CD8-positive, alpha-beta memory T cell (primary cell): ENCODE measurements around the gene MARCHF10. TPM values are rescaled to one million over a fixed set of nuclear protein-coding genes. Genes with fewer than 3 reads are reported as not detected.

ENCODE experiments used
- CTCF ChIA-PET: fragments of 350-600 bp; sonication (Branson Sonifier 250); formaldehyde crosslinking; loops from one replicate; lab custom pipeline; 2021; ENCODE audit warnings: antibody characterized with exemption; lab: Charles Lee
- POLR2A ChIA-PET: fragments of 350-600 bp; sonication (Branson Sonifier 250); formaldehyde crosslinking; loops from one replicate; lab custom pipeline; 2021; ENCODE audit warnings: antibody characterized with exemption; lab: Charles Lee
- DNase-seq, 5 donors: peaks; one replicate each; pipeline versions ENCODE4 v3.0.0 to v3.0.0-alpha.2; 2020 to 2022; ENCODE audit warnings: mixed read lengths in 1 of 5
- H3K27ac ChIP-seq: one replicate; pipeline ENCODE4 v1.7.0; 2013; ENCODE audit warnings: low read depth, mild to moderate bottlenecking, low read length, moderate library complexity
- H3K27me3 ChIP-seq: 2 replicates; pipeline ENCODE4 v1.7.0; 2013; ENCODE audit warnings: low read length, mild to moderate bottlenecking; ENCODE audit not compliant: insufficient read depth, poor library complexity, severe bottlenecking
- H3K36me3 ChIP-seq: 2 replicates; pipeline ENCODE4 v1.7.0; 2013; ENCODE audit warnings: mild to moderate bottlenecking, low read length, moderate library complexity; ENCODE audit not compliant: insufficient read depth
- H3K4me1 ChIP-seq: 2 replicates; pipeline ENCODE4 v1.7.0; 2013; ENCODE audit warnings: mild to moderate bottlenecking, low read length, moderate library complexity; ENCODE audit not compliant: insufficient read depth
- H3K4me3 ChIP-seq: 2 replicates; pipeline ENCODE4 v1.7.0; 2013; ENCODE audit warnings: mild to moderate bottlenecking, low read length
- H3K9me3 ChIP-seq: 2 replicates; pipeline ENCODE4 v1.7.0; 2013; ENCODE audit warnings: mild to moderate bottlenecking, low read length
- H3K27ac Mint-ChIP-seq, 8 donors: one replicate each; pipeline ENCODE4 v1.8.0; 2020 to 2021; ENCODE audit warnings: mixed read lengths in 8 of 8, mild to moderate bottlenecking in 6 of 8, inconsistent platforms in 3 of 8, moderate library complexity in 3 of 8
- H3K27me3 Mint-ChIP-seq, 2 donors: one replicate each; pipeline ENCODE4 v1.8.0; 2020 to 2021; ENCODE audit warnings: mixed read lengths in 2 of 2, mild to moderate bottlenecking in 1 of 2, moderate library complexity in 1 of 2
- H3K36me3 Mint-ChIP-seq, 3 donors: one replicate each; pipeline ENCODE4 v1.8.0; 2020 to 2021; ENCODE audit warnings: mixed read lengths in 3 of 3, inconsistent platforms in 1 of 3, mild to moderate bottlenecking in 1 of 3
- H3K4me1 Mint-ChIP-seq, 3 donors: one replicate each; pipeline ENCODE4 v1.8.0; 2020 to 2021; ENCODE audit warnings: mixed read lengths in 3 of 3, inconsistent platforms in 1 of 3, mild to moderate bottlenecking in 1 of 3
- H3K4me3 Mint-ChIP-seq, 7 donors: one replicate each; pipeline ENCODE4 v1.8.0; 2020 to 2021; ENCODE audit warnings: mixed read lengths in 7 of 7, mild to moderate bottlenecking in 6 of 7, moderate library complexity in 4 of 7, inconsistent platforms in 2 of 7
- H3K9me3 Mint-ChIP-seq, 5 donors: one replicate each; pipeline ENCODE4 v1.8.0; 2020 to 2022; ENCODE audit warnings: mixed read lengths in 5 of 5, mild to moderate bottlenecking in 3 of 5, moderate library complexity in 2 of 5, inconsistent platforms in 1 of 5
- polyA plus RNA-seq: library from polyadenylated mRNA; unstranded; fragments of 300-500 nt; fragmentation: Illumina TruSeq; gene quantifications from one replicate; pipeline ENCODE4 v1.2.3, GENCODE V29; 2021
- total RNA-seq, 2 experiments: library from RNA; stranded (reverse); gene quantifications; one replicate each; pipeline ENCODE4 v1.2.3, GENCODE V29; 2021

Gene MARCHF10
- total and polyA plus RNA-seq, 3 experiments from 2014 or later = 0.86 TPM; not detected in 2

- no peak for DNase-seq
- H3K27ac ChIP-seq = no peak overlapping the region
- H3K4me3 Mint-ChIP-seq = no peak overlapping the region
- no peaks in the 10 kb centered on the region for H3K36me3 Mint-ChIP-seq
- no peaks in the 10 kb centered on the region for H3K9me3 ChIP-seq
- H3K4me1 ChIP-seq = no peaks in the 10 kb centered on the region
- H3K27me3 Mint-ChIP-seq = no peaks in the 10 kb centered on the region
- POLR2A ChIA-PET = no interaction called here
- H3K9me3 Mint-ChIP-seq = no peaks in the 10 kb centered on the region
- H3K36me3 ChIP-seq = no peaks in the 10 kb centered on the region
- H3K27me3 ChIP-seq = no peaks in the 10 kb centered on the region
- CTCF ChIA-PET = no interaction called here
- H3K4me3 ChIP-seq = no peak overlapping the region
- H3K27ac Mint-ChIP-seq = peak overlapping the region in 2 of 8 donors; percentile 3 to 44
- peaks cover 0 to 9% (median 2%) of the 10 kb centered on the region in 3 donors for H3K4me1 Mint-ChIP-seq
Measured at GRCh38 chr17:62668091-62668804, 139.9 kb downstream of the MARCHF10 start.

GRCh38 chr17:62666801-62667591 is 141.1 kb downstream of the MARCHF10 start:
- no peaks in the 10 kb centered on the region for H3K9me3 ChIP-seq
- POLR2A ChIA-PET = no interaction called here
- CTCF ChIA-PET = interaction anchor here (0.6 kb wide), 1 partner anchor 659 kb away, joined by 4 read pairs; no protein-coding TSS in a partner anchor

DNA sequence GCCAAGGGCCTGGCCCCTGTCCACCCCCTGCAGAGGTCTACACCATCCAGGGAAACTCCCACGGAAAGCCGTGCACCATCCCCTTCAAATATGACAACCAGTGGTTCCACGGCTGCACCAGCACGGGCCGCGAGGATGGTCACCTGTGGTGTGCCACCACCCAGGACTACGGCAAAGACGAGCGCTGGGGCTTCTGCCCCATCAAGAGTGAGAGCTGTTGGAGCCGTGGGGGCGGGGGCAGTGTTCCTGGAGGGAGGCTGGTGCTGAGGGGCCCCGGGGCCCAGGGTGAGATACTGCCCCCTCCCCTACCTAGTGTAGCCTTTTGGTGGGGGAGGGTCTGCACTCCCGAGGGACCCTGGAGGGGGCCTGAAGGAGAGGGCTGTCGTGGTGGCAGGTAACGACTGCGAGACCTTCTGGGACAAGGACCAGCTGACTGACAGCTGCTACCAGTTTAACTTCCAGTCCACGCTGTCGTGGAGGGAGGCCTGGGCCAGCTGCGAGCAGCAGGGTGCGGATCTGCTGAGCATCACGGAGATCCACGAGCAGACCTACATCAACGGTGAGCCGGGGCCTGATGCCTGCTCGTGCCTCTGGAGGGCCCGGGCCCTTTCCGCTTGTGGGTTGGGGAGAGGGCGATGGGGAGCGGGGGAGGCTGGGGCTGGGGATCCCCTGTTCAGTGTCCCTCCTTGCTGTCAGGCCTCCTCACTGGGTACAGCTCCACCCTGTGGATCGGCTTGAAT is 141.9 kb downstream of the MARCHF10 start:
- H3K36me3 Mint-ChIP-seq = peaks cover 0 to 3% (median 0%) of the 10 kb centered on the region in 3 donors
- peaks cover 0 to 5% (median 0%) of the 10 kb centered on the region in 3 donors for H3K4me1 Mint-ChIP-seq
- H3K4me3 Mint-ChIP-seq = no peak overlapping the region
- no peak for DNase-seq
- H3K9me3 Mint-ChIP-seq = peaks cover 0 to 3% (median 3%) of the 10 kb centered on the region in 5 donors
- Histone ChIP-seq H3K36me3 (no peaks in the 10 kb centered on the region), H3K27me3 (no peaks in the 10 kb centered on the region), H3K4me3 (no peak overlapping the region), H3K9me3 (no peaks in the 10 kb centered on the region), H3K27ac (no peak overlapping the region), H3K4me1 (no peaks in the 10 kb centered on the region)
- ChIA-PET CTCF (interaction anchor here (0.6 kb wide), 2 partner anchors 288 to 658 kb away, joined by 4 read pairs; no protein-coding TSS in a partner anchor), POLR2A (no interaction called here)
- no peak overlapping the region for H3K27ac Mint-ChIP-seq
- H3K27me3 Mint-ChIP-seq = no peaks in the 10 kb centered on the region

More at GRCh38 chr17:62666801-62667591, 141.1 kb downstream of the MARCHF10 start:
- H3K27me3 ChIP-seq = no peaks in the 10 kb centered on the region
- H3K4me3 Mint-ChIP-seq = no peak overlapping the region
- H3K9me3 Mint-ChIP-seq = no peaks in the 10 kb centered on the region
- H3K4me1 Mint-ChIP-seq = peaks cover 0 to 5% (median 0%) of the 10 kb centered on the region in 3 donors
- H3K36me3 Mint-ChIP-seq = no peaks in the 10 kb centered on the region
- no peaks in the 10 kb centered on the region for H3K4me1 ChIP-seq
- no peak overlapping the region for H3K27ac ChIP-seq
- no peak for DNase-seq
- no peaks in the 10 kb centered on the region for H3K27me3 Mint-ChIP-seq
- H3K36me3 ChIP-seq = no peaks in the 10 kb centered on the region
- H3K4me3 ChIP-seq = no peak overlapping the region
- no peak overlapping the region for H3K27ac Mint-ChIP-seq

DNA sequence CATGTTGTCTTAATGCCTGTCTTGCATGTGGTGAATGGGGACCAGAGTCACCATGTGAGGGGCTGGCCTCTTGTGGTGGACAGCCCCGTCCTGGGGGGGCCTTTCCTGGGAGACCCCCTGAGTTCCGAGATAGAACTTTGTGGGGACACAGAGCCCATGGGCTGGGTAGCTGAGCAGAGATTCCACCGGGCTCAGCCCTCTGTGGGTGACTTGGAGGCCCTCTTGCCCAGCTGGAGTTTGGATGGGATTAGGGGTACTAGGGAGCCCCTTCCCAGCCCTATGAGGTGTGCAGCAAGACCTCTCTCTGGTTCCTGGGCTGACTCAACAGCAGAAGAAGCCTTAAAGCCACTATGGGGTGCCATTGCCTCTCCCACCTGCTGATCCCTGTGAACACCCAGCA is 142.5 kb downstream of the MARCHF10 start:
- DNase-seq = no peak
- no peaks in the 10 kb centered on the region for H3K27me3 ChIP-seq
- H3K27ac ChIP-seq = no peak overlapping the region
- CTCF ChIA-PET = no interaction called here
- Mint-ChIP-seq H3K9me3 (peaks cover under 1 to 9% (median 7%) of the 10 kb centered on the region in 5 donors), H3K27ac (no peak overlapping the region), H3K4me1 (peaks cover 0 to 5% (median 0%) of the 10 kb centered on the region in 3 donors), H3K36me3 (peaks cover 0 to 7% (median 0%) of the 10 kb centered on the region in 3 donors), H3K27me3 (no peaks in the 10 kb centered on the region), H3K4me3 (no peak overlapping the region)
- no peaks in the 10 kb centered on the region for H3K9me3 ChIP-seq
- no peak overlapping the region for H3K4me3 ChIP-seq
- no peaks in the 10 kb centered on the region for H3K4me1 ChIP-seq
- POLR2A ChIA-PET = no interaction called here
- H3K36me3 ChIP-seq = no peaks in the 10 kb centered on the region

- POLR2A ChIA-PET = no interaction called here
- Histone ChIP-seq H3K4me3 (no peak overlapping the region), H3K9me3 (no peaks in the 10 kb centered on the region), H3K27ac (no peak overlapping the region), H3K27me3 (no peaks in the 10 kb centered on the region), H3K4me1 (no peaks in the 10 kb centered on the region), H3K36me3 (no peaks in the 10 kb centered on the region)
- peaks cover 2 to 15% (median 10%) of the 10 kb centered on the region in 5 donors for H3K9me3 Mint-ChIP-seq
- peaks cover 2 to 3% of the 10 kb centered on the region in 2 donors for H3K27me3 Mint-ChIP-seq
- H3K4me3 Mint-ChIP-seq = no peak overlapping the region
- H3K4me1 Mint-ChIP-seq = peaks cover 0 to 5% (median 0%) of the 10 kb centered on the region in 3 donors
- peaks cover 0 to 10% (median 2%) of the 10 kb centered on the region in 3 donors for H3K36me3 Mint-ChIP-seq
- no peak for DNase-seq
- CTCF ChIA-PET = no interaction called here
- no peak overlapping the region for H3K27ac Mint-ChIP-seq
Measured at GRCh38 chr17:62664336-62665120, 143.6 kb downstream of the MARCHF10 start.

- no peak for DNase-seq
- no peak overlapping the region for H3K4me3 ChIP-seq
- H3K4me1 ChIP-seq = no peaks in the 10 kb centered on the region
- Mint-ChIP-seq H3K4me3 (no peak overlapping the region), H3K4me1 (no peaks in the 10 kb centered on the region), H3K9me3 (peaks cover 2 to 15% (median 10%) of the 10 kb centered on the region in 5 donors), H3K27me3 (peaks cover 2 to 3% of the 10 kb centered on the region in 2 donors), H3K36me3 (peaks cover 0 to 10% (median 2%) of the 10 kb centered on the region in 3 donors), H3K27ac (no peak overlapping the region)
- H3K27me3 ChIP-seq = no peaks in the 10 kb centered on the region
- ChIA-PET POLR2A (no interaction called here), CTCF (no interaction called here)
- no peaks in the 10 kb centered on the region for H3K9me3 ChIP-seq
- H3K36me3 ChIP-seq = no peaks in the 10 kb centered on the region
- no peak overlapping the region for H3K27ac ChIP-seq
Measured at GRCh38 chr17:62663304-62663703, 144.8 kb downstream of the MARCHF10 start.

DNA sequence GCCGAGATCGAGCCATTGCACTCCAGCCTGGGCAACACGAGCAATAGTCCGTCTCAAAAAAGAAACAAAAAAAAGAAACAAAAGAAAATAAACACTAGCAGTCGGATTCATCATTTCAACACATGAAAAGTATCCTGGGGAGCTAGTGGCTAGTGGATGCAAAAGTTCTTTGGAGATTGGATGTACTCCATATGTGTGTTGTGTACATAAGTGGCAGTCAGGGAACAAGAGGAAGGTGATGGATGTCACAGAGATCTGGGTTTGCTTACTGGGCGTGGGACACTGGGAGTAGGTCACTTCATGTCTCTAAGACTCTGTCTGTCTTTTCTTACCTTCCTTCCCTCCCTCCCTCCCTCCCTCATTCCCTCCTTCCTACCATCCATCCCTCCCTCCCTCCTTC is 145.3 kb downstream of the MARCHF10 start:
- Mint-ChIP-seq H3K27ac (no peak overlapping the region), H3K36me3 (peaks cover 0 to 10% (median 2%) of the 10 kb centered on the region in 3 donors), H3K4me3 (no peak overlapping the region), H3K27me3 (peaks cover 2 to 6% of the 10 kb centered on the region in 2 donors), H3K9me3 (peaks cover 2 to 15% (median 10%) of the 10 kb centered on the region in 5 donors), H3K4me1 (no peaks in the 10 kb centered on the region)
- H3K36me3 ChIP-seq = no peaks in the 10 kb centered on the region
- H3K4me1 ChIP-seq = no peaks in the 10 kb centered on the region
- ChIA-PET POLR2A (no interaction called here), CTCF (no interaction called here)
- no peaks in the 10 kb centered on the region for H3K9me3 ChIP-seq
- no peaks in the 10 kb centered on the region for H3K27me3 ChIP-seq
- H3K4me3 ChIP-seq = no peak overlapping the region
- no peak for DNase-seq
- no peak overlapping the region for H3K27ac ChIP-seq
